CD8-positive, alpha-beta memory T cell (primary cell): ENCODE results near the gene WNK2. TPM values are rescaled to one million over a fixed set of nuclear protein-coding genes. Genes with fewer than 3 reads are reported as not detected.

Source experiments
- CTCF ChIA-PET: fragments of 350-600 bp; sonication (Branson Sonifier 250); formaldehyde crosslinking; loops from one replicate; lab custom pipeline; 2021; ENCODE audit warnings: antibody characterized with exemption; lab: Charles Lee
- POLR2A ChIA-PET: fragments of 350-600 bp; sonication (Branson Sonifier 250); formaldehyde crosslinking; loops from one replicate; lab custom pipeline; 2021; ENCODE audit warnings: antibody characterized with exemption; lab: Charles Lee
- DNase-seq, 5 donors: peaks; one replicate each; pipeline versions ENCODE4 v3.0.0 to v3.0.0-alpha.2; 2020 to 2022; ENCODE audit warnings: mixed read lengths in 1 of 5
- H3K27ac ChIP-seq: one replicate; pipeline ENCODE4 v1.7.0; 2013; ENCODE audit warnings: low read depth, mild to moderate bottlenecking, low read length, moderate library complexity
- H3K27me3 ChIP-seq: 2 replicates; pipeline ENCODE4 v1.7.0; 2013; ENCODE audit warnings: low read length, mild to moderate bottlenecking; ENCODE audit not compliant: insufficient read depth, poor library complexity, severe bottlenecking
- H3K36me3 ChIP-seq: 2 replicates; pipeline ENCODE4 v1.7.0; 2013; ENCODE audit warnings: mild to moderate bottlenecking, low read length, moderate library complexity; ENCODE audit not compliant: insufficient read depth
- H3K4me1 ChIP-seq: 2 replicates; pipeline ENCODE4 v1.7.0; 2013; ENCODE audit warnings: mild to moderate bottlenecking, low read length, moderate library complexity; ENCODE audit not compliant: insufficient read depth
- H3K4me3 ChIP-seq: 2 replicates; pipeline ENCODE4 v1.7.0; 2013; ENCODE audit warnings: mild to moderate bottlenecking, low read length
- H3K9me3 ChIP-seq: 2 replicates; pipeline ENCODE4 v1.7.0; 2013; ENCODE audit warnings: mild to moderate bottlenecking, low read length
- H3K27ac Mint-ChIP-seq, 8 donors: one replicate each; pipeline ENCODE4 v1.8.0; 2020 to 2021; ENCODE audit warnings: mixed read lengths in 8 of 8, mild to moderate bottlenecking in 6 of 8, inconsistent platforms in 3 of 8, moderate library complexity in 3 of 8
- H3K27me3 Mint-ChIP-seq, 2 donors: one replicate each; pipeline ENCODE4 v1.8.0; 2020 to 2021; ENCODE audit warnings: mixed read lengths in 2 of 2, mild to moderate bottlenecking in 1 of 2, moderate library complexity in 1 of 2
- H3K36me3 Mint-ChIP-seq, 3 donors: one replicate each; pipeline ENCODE4 v1.8.0; 2020 to 2021; ENCODE audit warnings: mixed read lengths in 3 of 3, inconsistent platforms in 1 of 3, mild to moderate bottlenecking in 1 of 3
- H3K4me1 Mint-ChIP-seq, 3 donors: one replicate each; pipeline ENCODE4 v1.8.0; 2020 to 2021; ENCODE audit warnings: mixed read lengths in 3 of 3, inconsistent platforms in 1 of 3, mild to moderate bottlenecking in 1 of 3
- H3K4me3 Mint-ChIP-seq, 7 donors: one replicate each; pipeline ENCODE4 v1.8.0; 2020 to 2021; ENCODE audit warnings: mixed read lengths in 7 of 7, mild to moderate bottlenecking in 6 of 7, moderate library complexity in 4 of 7, inconsistent platforms in 2 of 7
- H3K9me3 Mint-ChIP-seq, 5 donors: one replicate each; pipeline ENCODE4 v1.8.0; 2020 to 2022; ENCODE audit warnings: mixed read lengths in 5 of 5, mild to moderate bottlenecking in 3 of 5, moderate library complexity in 2 of 5, inconsistent platforms in 1 of 5
- polyA plus RNA-seq: library from polyadenylated mRNA; unstranded; fragments of 300-500 nt; fragmentation: Illumina TruSeq; gene quantifications from one replicate; pipeline ENCODE4 v1.2.3, GENCODE V29; 2021
- total RNA-seq, 2 experiments: library from RNA; stranded (reverse); gene quantifications; one replicate each; pipeline ENCODE4 v1.2.3, GENCODE V29; 2021

Gene WNK2
- total and polyA plus RNA-seq, 3 experiments from 2014 or later, result 0.20 to 0.55 TPM; not detected in 1

GRCh38 chr9:93280661-93281259 lies 96.8 kb downstream of the WNK2 start:
- Mint-ChIP-seq H3K4me3 (no peak overlapping the region), H3K27me3 (peaks cover 12 to 47% of the 10 kb centered on the region in 2 donors), H3K9me3 (peaks cover 0 to 4% (median 0%) of the 10 kb centered on the region in 5 donors), H3K36me3 (peaks cover 0 to 2% (median 0%) of the 10 kb centered on the region in 3 donors), H3K27ac (no peak overlapping the region), H3K4me1 (no peaks in the 10 kb centered on the region)
- no peak for DNase-seq
- no peaks in the 10 kb centered on the region for H3K4me1 ChIP-seq
- H3K4me3 ChIP-seq, result no peak overlapping the region
- no peaks in the 10 kb centered on the region for H3K9me3 ChIP-seq
- POLR2A ChIA-PET, result no interaction called here
- no peak overlapping the region for H3K27ac ChIP-seq
- H3K36me3 ChIP-seq, result no peaks in the 10 kb centered on the region
- H3K27me3 ChIP-seq, result peaks cover 4% of the 10 kb centered on the region
- CTCF ChIA-PET, result no interaction called here

GRCh38 chr9:93286252-93287188 lies 102.6 kb downstream of the WNK2 start:
- Mint-ChIP-seq H3K9me3 (peaks cover 0 to 4% (median 0%) of the 10 kb centered on the region in 5 donors), H3K4me3 (no peak overlapping the region), H3K27ac (peak overlapping the region in 1 of 8 donors; percentile 7), H3K36me3 (peaks cover 0 to 2% (median 0%) of the 10 kb centered on the region in 3 donors), H3K4me1 (no peaks in the 10 kb centered on the region), H3K27me3 (peaks cover 16 to 31% of the 10 kb centered on the region in 2 donors)
- H3K27ac ChIP-seq, result no peak overlapping the region
- no peaks in the 10 kb centered on the region for H3K27me3 ChIP-seq
- no peaks in the 10 kb centered on the region for H3K36me3 ChIP-seq
- DNase-seq, result no peak
- ChIA-PET CTCF (no interaction called here), POLR2A (no interaction called here)
- no peak overlapping the region for H3K4me3 ChIP-seq
- H3K9me3 ChIP-seq, result no peaks in the 10 kb centered on the region
- H3K4me1 ChIP-seq, result no peaks in the 10 kb centered on the region

- ChIA-PET POLR2A (no interaction called here), CTCF (no interaction called here)
- Histone ChIP-seq H3K36me3 (no peaks in the 10 kb centered on the region), H3K9me3 (no peaks in the 10 kb centered on the region), H3K27ac (no peak overlapping the region), H3K27me3 (no peaks in the 10 kb centered on the region), H3K4me1 (no peaks in the 10 kb centered on the region), H3K4me3 (no peak overlapping the region)
- Mint-ChIP-seq H3K4me3 (no peak overlapping the region), H3K27ac (no peak overlapping the region), H3K9me3 (peaks cover 0 to 4% (median 0%) of the 10 kb centered on the region in 5 donors), H3K27me3 (peaks cover 18 to 28% of the 10 kb centered on the region in 2 donors), H3K4me1 (no peaks in the 10 kb centered on the region), H3K36me3 (peaks cover 0 to 2% (median 0%) of the 10 kb centered on the region in 3 donors)
- DNase-seq, result no peak
These were observed 103.2 kb downstream of the WNK2 start for GRCh38 chr9:93287189-93287552.

GRCh38 chr9:93287593-93287992 lies 103.7 kb downstream of the WNK2 start:
- Histone ChIP-seq H3K36me3 (no peaks in the 10 kb centered on the region), H3K4me3 (no peak overlapping the region), H3K9me3 (no peaks in the 10 kb centered on the region), H3K27me3 (no peaks in the 10 kb centered on the region), H3K4me1 (no peaks in the 10 kb centered on the region), H3K27ac (no peak overlapping the region)
- DNase-seq, result no peak
- Mint-ChIP-seq H3K9me3 (peaks cover 0 to 4% (median 0%) of the 10 kb centered on the region in 5 donors), H3K27ac (no peak overlapping the region), H3K27me3 (peaks cover 18 to 26% of the 10 kb centered on the region in 2 donors), H3K4me3 (no peak overlapping the region), H3K4me1 (no peaks in the 10 kb centered on the region), H3K36me3 (peaks cover 0 to 2% (median 0%) of the 10 kb centered on the region in 3 donors)
- ChIA-PET CTCF (no interaction called here), POLR2A (no interaction called here)

GRCh38 chr9:93288341-93288740 lies 104.4 kb downstream of the WNK2 start:
- DNase-seq, result no peak
- Histone ChIP-seq H3K9me3 (no peaks in the 10 kb centered on the region), H3K27ac (no peak overlapping the region), H3K27me3 (no peaks in the 10 kb centered on the region), H3K4me1 (no peaks in the 10 kb centered on the region), H3K4me3 (no peak overlapping the region), H3K36me3 (no peaks in the 10 kb centered on the region)
- H3K9me3 Mint-ChIP-seq, result peaks cover 0 to 4% (median 0%) of the 10 kb centered on the region in 5 donors
- ChIA-PET POLR2A (no interaction called here), CTCF (no interaction called here)
- no peak overlapping the region for H3K4me3 Mint-ChIP-seq
- peaks cover 0 to 2% (median 0%) of the 10 kb centered on the region in 3 donors for H3K36me3 Mint-ChIP-seq
- H3K4me1 Mint-ChIP-seq, result no peaks in the 10 kb centered on the region
- H3K27me3 Mint-ChIP-seq, result peaks cover 18 to 26% of the 10 kb centered on the region in 2 donors
- H3K27ac Mint-ChIP-seq, result no peak overlapping the region

- no peak for DNase-seq
- no peaks in the 10 kb centered on the region for H3K36me3 Mint-ChIP-seq
- peaks cover 14 to 29% of the 10 kb centered on the region in 2 donors for H3K27me3 Mint-ChIP-seq
- Histone ChIP-seq H3K9me3 (no peaks in the 10 kb centered on the region), H3K4me3 (no peak overlapping the region), H3K27me3 (no peaks in the 10 kb centered on the region), H3K4me1 (no peaks in the 10 kb centered on the region), H3K27ac (no peak overlapping the region), H3K36me3 (no peaks in the 10 kb centered on the region)
- H3K9me3 Mint-ChIP-seq, result peaks cover 0 to 1% (median 0%) of the 10 kb centered on the region in 5 donors
- H3K4me3 Mint-ChIP-seq, result peak overlapping the region in 1 of 7 donors; percentile 72
- no peak overlapping the region for H3K27ac Mint-ChIP-seq
- ChIA-PET POLR2A (no interaction called here), CTCF (no interaction called here)
- peaks cover 0 to under 1% (median 0%) of the 10 kb centered on the region in 3 donors for H3K4me1 Mint-ChIP-seq
These were observed 105.2 kb downstream of the WNK2 start for GRCh38 chr9:93288891-93289883.

- POLR2A ChIA-PET, result interaction anchor here (0.6 kb wide), 1 partner anchor 130 kb away, joined by 3 read pairs; no protein-coding TSS in a partner anchor
- Histone ChIP-seq H3K9me3 (no peaks in the 10 kb centered on the region), H3K4me1 (no peaks in the 10 kb centered on the region), H3K36me3 (no peaks in the 10 kb centered on the region), H3K27ac (no peak overlapping the region), H3K27me3 (no peaks in the 10 kb centered on the region), H3K4me3 (no peak overlapping the region)
- Mint-ChIP-seq H3K9me3 (no peaks in the 10 kb centered on the region), H3K4me1 (peaks cover 0 to 3% (median 0%) of the 10 kb centered on the region in 3 donors), H3K4me3 (no peak overlapping the region), H3K27ac (no peak overlapping the region), H3K36me3 (no peaks in the 10 kb centered on the region), H3K27me3 (peaks cover 14 to 33% of the 10 kb centered on the region in 2 donors)
- CTCF ChIA-PET, result no interaction called here
- no peak for DNase-seq
These were observed 106.8 kb downstream of the WNK2 start for GRCh38 chr9:93290495-93291434.
